ENCODE data around the gene BRINP3.

- TF ChIP-seq EZH2 (IDR thresholded peaks at IDR 0.05; ENCODE audit: borderline replicate concordance, low read depth, low read length, poor library complexity, severe bottlenecking) (no peak), CTCF (conservative IDR thresholded peaks at IDR 0.05; ENCODE audit: low read depth, low read length) (no peak)
Observed at GRCh38 chr1:190095596-190095995, 382.1 kb downstream of the BRINP3 start.
